Renal cortical epithelial cell (primary cell): ENCODE results near the gene DNAH14. TPM values are rescaled to one million over a fixed set of nuclear protein-coding genes. Genes with fewer than 3 reads are reported as not detected.
"Not testable (repeated sequence)": the region's sequence is repeated elsewhere in the genome, so short reads cannot be mapped to it uniquely, and the experiment has no call there.

Source experiments
- DNase-seq: peaks from one replicate; pipeline ENCODE4 v3.0.0-alpha.2; 2011; ENCODE audit warnings: low read depth
- total RNA-seq: library from RNA; depleted of rRNA; stranded (reverse); fragments of >200 nt; gene quantifications from 2 replicates; pipeline ENCODE4 v1.2.3, GENCODE V29; 2014

The DNAH14 gene
- total RNA-seq, 1 donor from 2014 or later = 41.3 TPM

DNA sequence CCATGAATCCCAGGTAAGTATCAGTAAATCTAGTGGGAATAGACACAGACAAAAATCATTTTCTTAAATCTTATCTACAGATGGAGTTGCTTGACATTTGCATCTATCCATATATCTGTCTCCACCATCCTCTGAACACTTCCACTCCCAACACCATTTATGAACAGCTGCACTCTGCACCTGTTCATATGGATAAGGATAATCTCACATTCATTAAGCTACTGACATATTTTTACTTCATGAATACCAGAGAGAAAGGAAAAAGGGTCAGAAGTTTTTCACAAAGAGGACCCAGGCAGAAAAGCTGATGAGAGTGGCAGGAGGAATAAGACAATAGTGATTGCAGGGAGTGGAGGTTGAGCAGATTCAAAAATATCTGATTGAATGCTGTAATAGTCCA lies 222.6 kb downstream of the DNAH14 start:
- no peak for DNase-seq

DNA sequence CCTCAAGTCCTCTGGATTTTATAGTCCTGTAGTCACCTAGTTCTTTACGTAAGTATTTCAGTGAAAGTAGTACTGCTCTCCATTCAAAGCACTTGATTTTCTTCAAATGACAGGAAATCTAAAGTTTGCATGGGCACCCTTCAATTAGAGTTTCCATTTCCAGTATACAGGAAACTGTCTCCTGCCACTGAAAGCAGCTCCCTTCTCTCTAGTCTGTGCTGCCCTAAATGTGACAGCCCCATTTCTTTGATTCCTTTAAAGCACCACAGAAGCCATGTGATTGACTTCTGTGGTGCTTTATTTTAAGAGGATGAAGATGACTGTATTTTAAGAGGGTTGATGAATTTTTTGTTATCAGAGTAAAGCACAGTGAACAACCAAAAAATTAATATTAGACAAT lies 226.1 kb downstream of the DNAH14 start:
- DNase-seq = no peak

DNA sequence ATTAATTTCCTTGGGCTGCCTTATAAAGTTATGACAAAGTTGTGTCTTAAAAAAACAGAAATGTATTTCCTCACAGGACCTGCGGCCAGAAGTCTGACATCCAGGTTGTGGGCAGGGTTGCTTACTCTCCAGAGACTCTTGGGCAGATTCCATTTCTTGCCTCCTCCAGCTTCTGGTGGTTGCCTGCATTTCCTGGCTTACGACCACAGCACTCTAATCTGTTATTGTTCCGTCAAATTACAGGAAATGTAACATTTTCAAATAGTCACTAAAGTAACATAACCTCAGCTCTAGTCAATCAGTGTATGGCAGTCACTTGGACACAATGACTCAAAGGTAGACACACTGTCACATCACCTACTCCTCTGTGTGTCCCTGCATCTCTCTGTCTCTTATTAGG lies 226.8 kb downstream of the DNAH14 start:
- DNase-seq = no peak

DNA sequence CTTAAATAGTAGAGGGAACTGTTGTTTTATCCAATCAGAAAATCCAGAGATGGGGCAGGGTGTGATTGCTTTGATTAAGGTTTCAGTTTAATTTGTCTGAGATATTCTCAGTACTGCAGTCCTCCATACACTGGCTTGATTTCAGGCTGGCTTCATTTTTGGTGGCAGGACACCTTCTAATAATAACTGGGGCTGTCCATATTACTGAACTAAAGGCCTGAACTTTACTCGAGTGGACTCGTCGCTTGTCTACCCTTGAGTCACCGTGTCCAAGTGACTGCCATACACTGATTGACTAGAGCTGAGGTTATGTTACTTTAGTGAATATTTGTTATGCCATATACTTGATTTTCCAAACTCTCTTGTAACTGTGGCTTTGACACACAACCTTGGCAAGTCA lies 228.8 kb downstream of the DNAH14 start:
- DNase-seq = no peak

DNA sequence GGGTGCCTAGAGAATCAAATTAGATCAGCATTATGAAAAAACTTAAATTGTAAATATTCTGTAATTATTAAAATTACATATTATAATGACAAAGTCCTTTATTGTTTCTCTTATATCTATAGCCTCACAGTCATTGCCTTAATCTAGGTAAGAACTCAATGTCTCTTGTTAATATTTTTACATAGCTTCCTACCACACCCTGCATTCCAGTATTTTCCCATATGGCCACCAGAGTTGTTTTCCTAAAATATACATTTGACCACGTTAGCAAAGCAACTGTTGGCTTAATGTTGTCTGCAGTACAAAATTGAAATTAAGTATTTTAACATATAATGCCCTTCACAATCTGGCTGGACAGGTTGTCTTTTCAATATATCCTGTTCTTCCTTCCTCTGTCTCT lies 230.3 kb downstream of the DNAH14 start:
- no peak for DNase-seq

DNA sequence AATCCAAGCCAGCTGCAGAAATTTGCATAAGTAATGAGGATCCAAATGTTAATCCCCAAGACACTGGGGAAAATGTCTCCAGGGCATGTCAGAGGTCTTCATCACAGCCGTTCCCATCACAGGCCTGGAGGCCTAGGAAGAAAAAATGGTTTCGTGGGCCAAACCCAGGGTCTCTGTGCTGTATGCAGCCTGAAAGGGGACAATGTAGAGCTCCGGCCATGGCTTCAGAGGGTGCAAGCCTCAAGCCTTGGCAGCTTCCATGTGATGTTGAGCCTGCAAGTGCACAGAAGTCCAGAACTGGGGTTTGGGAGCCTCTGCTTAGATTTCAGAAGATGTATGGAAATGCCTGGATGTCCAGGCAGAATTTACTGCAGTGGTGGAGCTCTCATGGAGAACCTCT lies 247.9 kb downstream of the DNAH14 start:
- DNase-seq = not testable (repeated sequence)

DNA sequence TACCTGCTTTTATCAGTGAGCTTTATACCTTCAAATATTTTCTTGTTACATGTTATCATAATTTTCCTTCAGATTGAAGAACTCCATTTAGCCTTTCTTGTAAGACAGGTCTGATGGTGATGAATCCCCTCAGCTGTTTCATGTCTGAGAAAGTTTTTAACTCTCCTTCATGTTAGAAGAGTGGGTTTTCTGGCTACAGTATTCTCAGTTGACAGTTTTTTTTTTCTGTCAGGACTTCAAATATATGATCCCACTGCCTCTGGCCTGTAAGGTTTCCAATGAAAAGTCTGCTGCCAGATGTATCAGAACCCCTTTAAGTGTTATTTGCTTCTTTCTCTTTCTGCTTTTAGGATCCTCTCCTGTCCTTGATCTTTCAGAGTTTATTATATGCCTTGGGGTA lies 250.2 kb downstream of the DNAH14 start:
- DNase-seq = no peak

DNA sequence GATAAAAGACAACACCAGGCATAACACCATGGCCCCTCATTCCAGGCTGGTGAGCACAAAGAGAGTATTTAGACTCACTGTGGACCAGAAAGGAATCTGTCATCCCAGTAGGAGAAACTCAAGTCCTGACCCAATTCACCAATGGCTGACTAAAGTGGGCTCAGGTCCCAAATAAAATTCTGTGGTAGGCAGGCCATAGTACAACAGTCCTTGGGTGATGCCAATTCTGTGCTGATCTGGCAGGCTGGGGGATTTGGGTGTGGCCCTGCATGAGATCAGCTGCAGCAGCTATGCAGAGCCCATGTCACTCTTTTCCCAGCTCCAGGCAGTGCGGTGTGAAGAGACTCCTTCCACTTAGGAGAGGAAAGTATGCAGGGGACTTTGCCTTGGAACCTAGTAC lies 253.2 kb downstream of the DNAH14 start:
- no peak for DNase-seq

DNA sequence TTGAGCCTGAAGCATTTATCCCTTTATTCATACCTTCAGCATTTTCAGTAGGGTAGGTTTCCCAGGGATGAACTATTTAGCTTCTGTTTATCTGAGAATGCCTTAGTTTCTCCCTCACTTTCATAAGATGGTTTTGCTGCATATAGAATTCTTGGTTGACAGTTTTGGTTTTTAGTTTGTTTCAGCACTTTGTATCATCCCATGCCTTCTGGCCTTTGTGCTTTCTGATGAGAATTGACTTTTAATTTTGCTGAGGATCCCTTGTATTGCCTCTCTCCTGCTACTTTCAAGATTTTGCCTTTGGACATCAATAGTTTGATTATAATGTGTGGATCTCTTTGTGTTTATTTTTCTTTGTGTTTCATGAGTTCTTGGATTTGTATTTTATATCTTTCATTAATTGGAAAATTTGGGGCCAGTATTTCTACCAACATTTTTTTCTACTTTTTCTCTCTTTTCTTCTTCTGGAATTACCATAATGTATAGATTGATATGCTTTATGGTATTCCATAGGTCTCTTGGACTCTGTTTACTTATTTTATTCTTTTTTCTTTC lies 261.8 kb downstream of the DNAH14 start:
- DNase-seq = no peak

DNA sequence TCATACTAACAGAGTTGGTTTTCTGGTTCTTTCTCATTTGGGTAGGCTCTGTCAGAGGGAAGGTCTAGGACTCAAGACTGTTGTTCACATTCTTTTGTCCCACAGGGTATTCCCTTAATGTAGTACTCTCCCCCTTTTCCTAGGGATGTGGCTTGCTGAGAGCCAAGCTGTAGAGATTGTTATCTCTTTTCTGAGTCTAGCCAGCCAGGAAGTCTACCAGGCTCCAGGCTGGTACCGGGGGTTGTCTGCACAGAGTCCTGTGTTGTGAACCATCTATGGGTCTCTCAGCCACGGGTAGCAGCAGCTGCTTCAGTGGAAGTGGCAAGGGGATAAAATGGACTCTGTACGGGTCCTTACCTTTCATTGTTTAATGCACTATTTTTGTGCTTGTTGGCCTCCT lies 272.0 kb downstream of the DNAH14 start:
- DNase-seq = no peak

DNA sequence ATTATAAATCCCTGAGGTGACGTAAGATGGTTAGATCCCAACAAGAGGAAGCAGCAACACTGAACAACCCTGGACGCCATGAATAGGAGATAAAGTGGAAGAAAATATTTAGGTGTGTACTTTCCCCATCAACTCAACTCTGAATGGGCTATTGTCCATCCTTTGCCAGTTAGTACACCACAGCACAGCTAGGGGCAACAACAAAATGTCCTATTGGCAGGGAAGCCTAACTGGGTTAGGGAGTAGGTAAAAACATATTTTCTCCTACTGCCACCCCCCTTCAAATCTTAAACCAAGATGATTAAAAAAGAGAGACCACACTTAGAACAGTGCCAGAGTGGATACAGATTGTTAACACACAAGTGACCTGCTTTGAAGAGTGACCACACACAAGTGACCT lies 278.3 kb downstream of the DNAH14 start:
- DNase-seq = no peak

DNA sequence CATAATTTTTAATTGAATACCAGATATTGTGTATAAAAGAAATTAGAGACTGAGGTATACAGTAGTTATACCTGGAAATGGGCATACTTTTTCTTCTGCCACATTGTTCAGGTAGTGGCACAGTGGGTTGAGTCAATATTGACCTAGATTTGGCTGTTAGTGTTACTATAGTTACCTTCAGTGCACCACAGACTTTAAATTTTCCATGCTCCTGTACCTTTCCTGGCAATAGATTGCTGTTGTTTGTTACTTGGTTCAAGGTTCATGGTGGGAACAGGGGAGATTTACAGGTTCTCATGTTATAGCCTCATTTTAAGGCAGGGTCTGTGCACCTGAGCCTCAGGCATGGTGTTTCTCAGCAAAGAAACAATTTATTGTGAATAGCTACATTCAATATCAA lies 279.7 kb downstream of the DNAH14 start:
- no peak for DNase-seq

DNA sequence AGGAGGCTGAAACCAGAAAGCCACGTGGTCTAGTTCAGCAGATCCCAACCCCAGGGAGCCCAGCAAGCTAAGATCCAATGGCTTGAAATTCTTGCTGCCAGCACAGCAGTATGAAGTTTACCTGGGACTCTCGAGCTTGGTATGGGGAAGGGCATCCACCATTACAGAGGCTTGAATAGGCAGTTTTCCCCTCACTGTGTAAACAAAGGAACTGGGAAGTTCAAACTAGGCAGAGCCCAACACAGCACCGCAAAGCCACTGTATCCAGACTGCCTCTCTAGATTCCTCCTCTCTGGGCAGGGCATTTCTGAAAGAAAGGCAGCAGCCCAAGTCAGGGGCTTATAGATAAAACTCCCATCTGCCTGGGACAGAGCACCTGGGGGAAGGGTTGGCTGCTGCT lies 280.7 kb downstream of the DNAH14 start:
- not testable (repeated sequence) for DNase-seq

DNA sequence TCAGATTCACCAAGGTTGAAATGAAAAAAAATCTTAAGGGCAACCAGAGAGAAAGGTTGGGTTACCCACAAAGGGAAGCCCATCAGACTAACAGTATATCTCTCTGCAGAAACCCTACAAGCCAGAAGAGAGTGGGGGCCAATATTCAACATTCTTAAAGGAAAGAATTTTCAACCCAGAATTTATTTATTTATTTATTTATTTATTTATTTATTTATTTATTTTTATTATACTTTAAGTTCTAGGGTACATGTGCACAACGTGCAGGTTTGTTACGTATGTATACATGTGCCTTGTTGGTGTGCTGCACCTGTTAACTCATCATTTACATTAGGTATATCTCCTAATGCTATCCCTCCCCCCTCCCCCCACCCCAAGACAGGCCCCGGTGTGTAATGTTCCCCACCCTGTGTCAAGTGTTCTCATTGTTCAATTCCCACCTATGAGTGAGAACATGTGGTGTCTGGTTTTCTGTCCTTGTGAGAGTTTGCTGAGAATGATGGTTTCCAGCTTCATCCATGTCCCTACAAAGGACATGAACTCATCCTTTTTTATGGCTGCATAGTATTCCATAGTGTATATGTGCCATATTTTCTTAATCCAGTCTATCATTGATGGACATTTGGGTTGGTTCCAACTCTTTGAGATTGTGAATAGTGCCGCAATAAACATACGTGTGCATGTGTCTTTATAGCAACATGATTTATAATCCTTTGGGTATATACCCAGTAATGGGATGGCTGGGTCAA lies 282.4 kb downstream of the DNAH14 start:
- not testable (repeated sequence) for DNase-seq

DNA sequence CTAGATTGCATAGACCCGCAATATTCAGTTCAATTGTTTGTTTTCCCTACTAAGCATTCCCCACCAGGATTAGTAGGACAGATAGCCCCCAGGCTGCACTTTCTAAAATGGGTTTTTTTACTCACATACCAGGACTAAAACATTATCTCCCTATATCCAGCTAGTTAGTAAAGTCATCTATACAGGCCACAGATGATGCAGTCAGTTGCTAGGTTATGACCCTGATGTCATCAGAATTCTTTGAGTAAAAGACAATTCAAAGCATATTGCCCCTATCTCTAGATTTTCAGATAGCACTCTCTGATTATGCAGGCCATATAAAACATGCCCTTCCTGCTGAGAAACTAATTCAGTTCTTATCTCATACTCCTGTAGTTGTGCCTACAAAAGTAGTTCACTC lies 294.8 kb downstream of the DNAH14 start:
- DNase-seq = no peak

DNA sequence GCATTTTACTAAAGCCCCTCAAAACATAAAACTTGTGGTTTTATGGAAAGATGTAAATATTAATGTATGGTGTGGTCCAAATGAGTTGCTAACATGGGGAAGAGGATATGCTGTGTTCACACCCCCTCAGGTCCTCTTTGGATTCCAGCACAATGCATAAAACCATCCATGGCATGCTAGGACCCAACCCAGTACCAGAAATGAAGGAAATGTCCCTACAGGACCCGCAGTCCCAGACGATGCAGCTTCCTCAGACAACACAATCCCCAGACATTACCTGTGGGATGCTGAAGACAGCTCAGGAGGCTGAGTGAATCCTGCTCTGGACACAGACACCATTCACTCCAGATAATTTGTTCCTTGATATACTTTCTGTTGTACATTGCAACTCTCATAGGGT lies 296.2 kb downstream of the DNAH14 start:
- no peak for DNase-seq

DNA sequence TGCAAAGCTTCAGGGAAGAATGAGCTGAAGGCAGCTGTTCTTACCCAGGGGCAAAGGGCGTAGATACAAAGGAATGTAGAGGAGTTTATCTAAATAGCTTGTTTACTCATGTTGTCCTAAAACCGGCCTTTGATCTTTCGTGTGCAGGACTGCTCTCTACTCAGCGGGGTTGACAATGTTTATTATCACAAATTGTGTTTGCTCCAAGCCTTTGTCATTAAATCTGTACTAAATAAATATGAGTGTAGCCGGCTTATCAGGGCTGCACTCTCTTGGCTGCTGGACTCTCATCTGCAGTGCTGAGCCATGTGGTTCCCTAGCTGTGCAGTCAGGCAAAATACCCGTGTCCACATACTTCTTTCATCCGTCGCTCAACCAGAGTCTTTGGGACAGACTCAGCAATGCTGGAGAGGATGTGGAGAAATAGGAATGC lies 299.4 kb downstream of the DNAH14 start:
- DNase-seq = no peak

DNA sequence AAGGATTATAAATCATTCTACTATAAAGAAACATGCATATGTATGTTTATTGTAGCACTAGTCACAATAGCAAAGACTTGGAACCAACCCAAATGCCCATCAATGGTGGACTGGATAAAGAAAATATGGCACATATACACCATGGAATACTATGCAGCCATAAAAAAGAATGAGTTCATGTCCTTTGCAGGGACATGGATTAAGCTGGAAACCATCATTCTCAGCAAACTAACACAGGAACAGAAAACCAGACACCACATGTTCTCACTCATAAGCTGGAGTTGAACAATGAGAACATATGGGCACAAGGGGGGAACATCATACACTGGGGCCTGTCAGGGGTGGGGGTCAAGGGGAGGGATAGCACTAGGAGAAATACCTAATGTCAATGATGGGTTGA lies 300.0 kb downstream of the DNAH14 start:
- DNase-seq = not testable (repeated sequence)

DNA sequence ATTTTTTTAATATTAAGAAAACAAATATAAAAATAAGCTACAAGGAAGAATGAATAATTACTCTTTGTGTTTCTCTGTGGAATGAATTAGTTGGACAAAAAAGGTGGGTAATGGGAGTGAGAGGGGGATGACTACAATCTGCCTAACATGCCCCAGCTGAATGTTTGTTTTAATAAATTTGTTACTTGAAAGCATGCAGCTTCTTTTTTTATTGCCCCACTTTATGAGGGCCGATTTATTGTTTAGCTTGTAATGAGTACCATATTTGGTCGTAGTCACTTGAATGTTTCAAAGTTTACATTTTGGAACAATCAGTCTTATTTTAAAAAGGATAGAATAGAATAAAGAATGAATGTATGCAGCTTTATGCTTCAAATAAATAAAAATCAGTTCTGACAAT lies 301.0 kb downstream of the DNAH14 start:
- no peak for DNase-seq

DNA sequence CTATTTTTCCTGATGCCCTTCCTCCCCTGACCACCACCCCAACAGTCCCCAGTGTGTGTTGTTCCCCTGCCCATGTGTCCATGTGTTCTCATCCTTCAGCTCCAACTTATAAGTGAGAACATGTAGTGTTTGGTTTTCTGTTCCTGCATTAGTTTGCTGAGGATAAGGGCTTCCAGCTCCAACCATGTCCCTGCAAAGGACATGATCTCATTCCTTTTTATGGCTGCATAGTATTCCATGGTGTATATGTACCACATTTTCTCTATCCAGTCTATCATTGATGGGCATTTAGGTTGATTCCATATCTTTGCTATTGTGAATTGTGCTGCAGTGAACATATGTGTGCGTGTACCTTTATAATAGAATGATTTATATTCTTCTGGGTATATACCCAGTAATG lies 303.5 kb downstream of the DNAH14 start:
- DNase-seq = not testable (repeated sequence)

DNA sequence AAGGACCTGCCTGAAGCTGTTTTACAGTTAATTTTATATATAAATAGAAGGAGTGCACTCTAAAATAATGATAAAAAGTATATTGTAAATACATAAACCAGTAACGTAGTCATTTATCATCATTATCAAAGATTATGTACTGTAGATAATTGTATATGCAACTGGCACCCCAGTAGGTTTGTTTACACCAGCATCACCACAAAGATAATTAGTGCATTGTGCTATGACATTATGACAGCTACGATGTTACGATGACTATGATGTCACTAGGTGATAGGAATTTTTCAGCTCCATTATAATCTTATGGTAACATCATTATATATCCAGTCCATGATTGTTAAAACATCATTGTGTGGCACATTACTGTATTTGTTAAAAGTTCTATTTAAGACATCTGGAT lies 313.1 kb downstream of the DNAH14 start:
- DNase-seq = no peak

DNA sequence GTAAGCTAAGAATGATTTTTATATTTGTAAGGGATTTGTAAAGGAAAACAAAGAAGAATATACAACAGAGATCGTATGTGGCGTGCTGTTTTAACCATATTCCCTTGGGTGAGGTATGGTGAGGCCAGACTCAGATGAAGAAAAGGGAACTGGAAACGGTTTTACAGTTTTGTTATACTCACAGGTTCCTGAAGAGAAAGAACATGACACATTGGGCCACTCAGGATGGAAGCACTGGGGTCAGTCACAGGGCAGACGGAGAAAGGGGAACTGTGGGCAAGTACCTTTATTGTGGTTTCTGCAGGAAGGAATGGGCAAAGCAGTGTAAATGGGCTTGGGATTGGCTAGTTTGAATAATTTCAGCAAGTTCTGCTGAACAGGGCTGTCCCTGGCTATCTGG lies 321.0 kb downstream of the DNAH14 start:
- DNase-seq = no peak

DNA sequence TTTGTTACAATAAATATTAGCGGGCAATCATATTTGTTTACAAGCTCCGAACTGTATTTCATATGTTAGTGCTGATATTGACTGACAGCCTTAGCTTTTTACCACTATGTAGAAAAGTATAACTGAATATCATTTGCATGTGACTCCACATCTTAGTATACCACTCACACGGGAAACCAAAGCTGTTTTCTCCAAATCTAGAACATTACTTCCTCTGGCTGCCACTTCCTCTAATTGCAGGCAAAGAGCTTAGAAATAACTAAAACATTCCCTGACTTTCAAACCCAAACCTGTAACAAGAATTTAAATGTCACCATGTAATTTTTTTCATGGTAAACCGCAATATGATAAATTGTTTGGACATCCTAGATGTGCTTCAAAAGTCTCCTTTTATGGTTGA lies 323.7 kb downstream of the DNAH14 start:
- no peak for DNase-seq

DNA sequence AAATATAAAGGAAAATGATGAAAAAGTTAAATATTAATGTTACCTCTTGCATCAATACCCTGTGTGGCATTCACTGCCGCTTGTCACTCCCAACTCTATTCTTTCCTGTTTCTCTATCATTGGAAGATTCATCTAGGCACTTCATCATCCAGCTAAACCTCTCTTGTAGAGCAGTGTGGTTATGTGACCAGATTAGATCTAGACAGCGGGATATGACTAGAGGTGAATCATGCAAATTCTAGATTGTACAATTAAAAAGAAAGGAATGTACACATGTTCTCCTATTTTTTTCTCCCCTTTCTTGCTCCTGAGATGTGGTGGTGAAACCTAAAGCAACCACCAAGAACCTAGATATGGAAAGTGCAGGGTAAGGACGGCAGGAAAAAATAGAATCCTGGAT lies 324.3 kb downstream of the DNAH14 start:
- DNase-seq = no peak
